Activated CD4-positive, CD25-positive, alpha-beta regulatory T cell (primary cell): ENCODE measurements around the gene NECTIN1.
A peak's percentile ranks its signal among the peaks of the same experiment; 100 is the strongest.

Experiments used
- DNase-seq, 4 experiments: peaks; one replicate each; lab custom pipeline; 2025; lab: John Stamatoyannopoulos, UW

The NECTIN1 gene

DNA sequence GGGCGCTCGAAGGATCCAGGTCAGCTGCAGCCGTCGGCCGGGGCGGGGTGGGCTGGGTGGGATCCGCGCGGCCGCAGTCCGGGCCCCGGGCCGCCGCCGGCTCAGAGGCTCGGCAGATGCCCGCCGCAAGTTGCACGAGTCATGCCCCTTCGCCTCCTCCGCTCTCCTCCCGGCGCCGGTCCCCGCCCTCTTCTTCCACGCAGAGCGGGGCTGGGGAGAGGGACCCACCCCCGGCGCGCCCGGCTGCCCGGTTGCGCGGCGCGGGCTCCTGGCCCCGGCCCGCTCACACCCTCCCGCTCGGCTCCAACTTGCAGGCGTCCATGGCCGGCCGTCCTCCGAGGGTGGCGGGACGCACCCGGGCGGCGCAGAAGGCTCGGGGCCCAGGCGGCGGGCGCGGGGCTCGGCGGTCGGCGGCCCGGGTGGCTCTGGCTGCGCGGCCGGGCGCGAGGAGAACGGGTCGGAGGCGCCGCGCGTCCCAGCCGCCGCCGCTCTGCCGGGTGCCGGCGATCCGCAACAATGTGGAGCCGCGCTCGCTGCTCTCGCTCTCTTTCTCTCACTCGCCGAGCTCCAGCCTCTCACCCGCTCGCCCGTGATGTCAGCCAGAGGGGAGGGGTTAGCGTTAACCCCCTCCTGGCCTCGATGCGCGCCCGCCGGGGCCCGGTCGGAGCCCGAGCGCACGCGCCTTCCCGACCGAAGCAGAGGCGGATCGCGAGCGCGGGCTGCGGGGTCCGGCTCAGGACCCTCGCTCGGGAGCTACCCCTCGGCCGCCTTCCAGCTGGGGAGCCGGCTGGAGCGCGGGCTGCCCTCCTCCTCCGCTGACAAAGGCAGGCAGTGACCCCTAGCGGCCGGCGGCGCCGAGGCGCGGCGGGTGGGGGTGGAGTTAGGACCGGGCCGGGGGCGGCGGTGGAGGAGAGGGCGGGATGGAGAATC, at the start of gene NECTIN1:
TSS of gene NECTIN1 (minus strand) at position 550 of the 930 bp plus-strand sequence. CDS start 647 bp downstream, outside the sequence.
- DNase-seq, result peak; percentile 69 to 82 (median 74)

DNA sequence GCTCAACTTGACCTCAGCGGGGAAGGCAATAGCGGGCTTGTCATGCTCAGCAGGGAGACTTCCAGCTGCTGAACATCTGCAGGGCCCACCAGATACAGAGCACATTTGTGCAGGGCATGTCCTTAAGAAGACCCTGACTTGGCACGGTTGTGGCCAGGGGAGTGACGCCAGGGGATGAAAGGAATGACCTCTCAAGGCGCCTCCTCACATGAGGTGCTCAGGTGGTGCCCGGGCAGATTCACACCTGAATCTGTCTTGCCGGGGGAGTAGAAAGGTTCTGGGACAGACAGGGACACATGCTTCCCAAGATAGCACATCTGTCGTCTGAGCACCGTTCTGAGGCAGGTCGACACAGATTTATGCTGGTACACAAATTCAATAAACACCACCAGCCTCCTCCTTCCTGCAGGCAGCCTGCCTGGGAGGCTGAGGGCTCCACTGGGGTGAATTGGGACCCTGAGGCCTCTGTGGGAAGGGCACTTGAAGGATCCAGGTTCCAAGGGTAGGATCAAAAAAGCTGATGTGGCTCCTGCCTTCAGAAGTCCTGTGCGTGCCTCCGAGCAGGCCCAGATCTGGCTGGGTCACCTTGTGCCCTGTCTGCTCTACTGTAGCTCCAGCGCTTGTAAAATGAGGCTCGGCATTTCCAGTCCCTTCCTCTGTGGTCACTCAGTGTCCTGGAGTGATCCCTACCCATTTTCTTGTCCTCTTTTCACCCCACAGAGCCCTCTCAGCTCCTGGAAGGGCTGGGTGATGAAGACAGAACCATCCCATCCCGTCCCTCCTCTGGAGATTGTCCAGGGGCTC, 49.6 kb upstream of the NECTIN1 start:
- no peak for DNase-seq

DNA sequence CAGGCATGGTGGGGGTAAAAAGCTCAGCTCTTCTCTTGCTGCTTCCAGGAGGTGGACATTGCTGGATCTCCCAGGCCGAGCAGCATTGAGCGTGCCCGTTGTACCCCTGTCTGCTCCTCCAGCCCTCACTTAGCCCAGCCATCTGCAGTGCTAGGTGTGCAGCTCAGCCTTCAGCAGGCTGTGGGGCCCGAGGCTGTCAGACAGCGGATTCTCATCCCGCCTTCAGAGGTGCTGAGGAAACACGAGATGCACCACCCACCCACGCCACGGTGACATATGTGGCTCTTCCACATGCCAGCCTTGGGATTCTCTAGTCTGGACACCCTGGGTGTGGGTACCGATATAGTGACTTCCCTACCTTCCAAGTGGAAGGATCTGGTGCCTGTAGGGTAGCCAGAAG, 48.9 kb upstream of the NECTIN1 start:
- no peak for DNase-seq

DNA sequence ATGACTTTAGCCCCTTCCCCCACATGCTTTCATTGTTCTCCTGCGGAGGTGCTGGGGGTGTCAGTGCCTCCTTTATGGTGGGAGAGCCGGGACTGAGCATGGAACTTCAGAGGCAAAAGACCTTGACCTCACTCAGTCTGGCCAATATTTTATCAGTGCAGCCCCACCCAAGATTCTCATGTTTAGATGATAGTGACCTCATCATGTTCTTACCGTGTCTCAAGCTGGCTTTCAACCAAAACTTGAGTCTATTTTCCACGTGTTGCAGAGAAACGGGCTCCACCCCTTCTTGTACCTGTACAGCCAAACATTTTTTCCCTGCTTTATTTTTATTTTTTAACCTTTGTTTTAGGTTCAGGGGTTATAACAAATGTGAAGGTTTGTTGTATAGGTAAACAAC, 47.7 kb upstream of the NECTIN1 start:
- no peak for DNase-seq

DNA sequence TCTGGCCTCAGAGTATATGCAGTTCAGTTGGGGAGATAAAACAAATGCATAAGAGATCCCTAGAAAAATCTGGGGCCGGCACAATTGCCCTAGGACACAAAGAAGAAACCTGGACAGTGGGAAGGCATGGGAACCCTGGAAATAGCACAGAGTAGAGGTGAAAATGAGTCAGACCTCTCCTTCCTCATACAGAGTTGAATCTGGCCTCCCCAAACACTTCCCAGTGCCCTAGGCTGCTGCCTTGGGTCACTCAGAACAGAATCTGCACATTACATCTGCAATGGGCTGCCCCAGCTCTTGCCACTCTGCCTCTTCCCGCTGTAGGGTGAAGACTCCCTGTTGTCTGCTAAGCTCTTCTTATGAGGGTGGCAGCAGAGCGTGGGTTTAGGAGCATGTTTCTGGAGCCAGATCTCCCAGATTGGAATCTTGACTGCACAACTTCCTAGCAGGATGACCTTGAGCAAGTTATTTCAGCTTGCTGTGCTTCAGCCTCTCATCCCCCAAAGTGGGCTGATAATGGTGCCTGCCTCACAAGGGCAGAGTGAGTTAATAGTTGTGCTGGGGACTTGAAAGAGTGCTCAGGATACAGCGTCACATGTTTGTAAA, 47.1 kb upstream of the NECTIN1 start:
- no peak for DNase-seq

GRCh38 chr11:119774172-119774763, 45.3 kb upstream of the NECTIN1 start:
- no peak for DNase-seq

DNA sequence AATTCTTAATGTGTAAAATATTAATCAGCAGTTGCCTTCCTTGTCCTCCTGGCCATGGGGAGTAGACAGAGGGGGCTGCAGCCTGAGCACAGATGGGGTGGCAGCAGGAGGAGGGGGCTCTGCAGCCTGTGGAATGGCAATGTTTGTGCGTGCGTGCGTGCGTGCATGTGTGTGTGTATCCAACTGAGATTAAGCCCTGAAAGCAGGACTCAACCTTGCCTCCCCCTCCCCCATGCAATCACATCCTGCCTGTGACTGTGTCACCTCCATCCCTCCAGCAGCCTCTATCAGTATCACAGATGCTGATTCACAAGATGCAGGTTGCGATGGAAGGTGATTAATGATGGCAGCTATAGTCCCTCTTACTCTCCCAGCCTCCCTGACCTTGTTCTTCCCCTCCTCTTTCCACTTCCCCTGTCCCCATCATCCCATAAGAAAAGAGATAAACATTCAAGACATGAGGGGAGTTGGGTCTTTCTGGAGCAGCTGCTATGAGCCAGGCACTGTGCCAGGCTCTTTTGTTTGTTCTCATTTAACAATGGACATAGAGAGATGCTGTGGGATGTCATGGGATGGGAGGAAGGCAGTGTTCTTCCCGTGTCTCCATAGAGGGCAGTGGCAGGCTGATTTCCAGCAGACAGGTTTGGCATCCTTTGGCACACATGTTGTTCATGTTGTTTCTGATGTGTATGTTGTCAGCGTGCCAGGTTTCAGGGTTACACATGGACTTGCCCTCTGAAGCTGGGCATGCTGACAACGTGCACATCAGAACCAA, 43.8 kb upstream of the NECTIN1 start:
- no peak for DNase-seq

DNA sequence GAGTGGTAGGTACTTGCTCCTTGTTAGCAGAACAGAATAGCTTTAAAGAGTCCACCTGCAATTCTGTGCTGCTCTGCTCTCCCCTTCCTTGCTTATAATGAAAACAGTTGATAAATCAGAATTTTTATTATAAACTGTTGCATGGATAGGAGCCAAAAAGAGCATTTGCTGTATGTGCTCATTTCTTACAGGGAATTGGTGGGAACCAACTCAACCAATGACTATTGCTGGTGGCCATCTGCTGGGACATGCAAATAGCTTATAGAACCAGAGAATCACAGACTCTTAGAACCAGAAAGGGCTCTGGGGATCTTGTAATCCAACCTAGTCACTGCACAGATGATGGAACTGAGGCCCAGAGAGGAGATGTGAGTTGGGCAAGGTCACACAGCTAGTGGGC, 43.1 kb upstream of the NECTIN1 start:
- no peak for DNase-seq

DNA sequence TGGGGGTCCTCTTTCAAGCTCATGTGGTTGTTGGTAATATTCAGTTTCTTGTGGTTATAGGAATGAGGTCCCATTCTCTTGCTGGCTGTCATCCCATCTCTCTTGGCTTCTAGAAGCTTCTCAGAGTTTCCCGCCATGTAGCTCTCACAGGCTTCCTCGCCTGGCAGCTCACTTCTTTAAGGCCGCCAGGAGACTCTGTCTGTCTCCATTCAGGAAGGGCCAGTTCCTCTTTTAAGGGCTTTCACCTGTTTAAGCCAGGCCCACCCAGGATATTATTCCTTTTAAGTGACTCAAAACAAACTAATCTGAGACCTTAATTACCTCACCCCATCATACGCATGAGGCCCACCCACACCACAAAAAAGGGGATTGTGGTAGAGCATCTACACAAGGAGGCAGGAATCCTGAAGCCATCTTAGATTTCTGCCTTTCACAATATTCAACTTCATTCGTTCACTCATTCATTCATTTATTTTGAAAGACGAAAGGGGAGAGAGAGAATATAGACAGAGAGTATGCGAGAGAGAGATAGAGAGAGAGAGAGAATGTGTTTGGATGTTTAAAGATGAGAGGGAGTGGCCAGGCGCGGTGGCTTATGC, 42.3 kb upstream of the NECTIN1 start:
- no peak for DNase-seq

DNA sequence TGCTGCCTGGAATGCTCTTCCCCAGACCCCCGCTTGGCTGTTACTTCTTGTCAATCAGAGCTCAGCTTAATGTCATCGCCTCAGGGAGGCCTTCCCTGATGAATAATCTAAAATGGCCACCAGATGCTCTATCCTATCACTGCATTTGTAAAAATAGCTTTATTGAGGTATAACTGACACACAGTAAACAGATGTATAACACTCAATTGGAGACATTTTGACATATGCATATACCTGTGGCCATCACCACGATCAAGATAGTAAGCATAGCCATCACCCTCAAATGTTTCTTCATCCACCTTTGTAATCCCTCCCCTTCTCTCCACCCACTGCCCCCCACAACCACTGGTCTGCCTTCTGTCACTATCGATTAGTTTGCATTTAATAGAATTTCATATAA, 36.6 kb upstream of the NECTIN1 start:
- no peak for DNase-seq

- DNase-seq, result no peak
Observed at GRCh38 chr11:119764108-119764868, 35.3 kb upstream of the NECTIN1 start.

DNA sequence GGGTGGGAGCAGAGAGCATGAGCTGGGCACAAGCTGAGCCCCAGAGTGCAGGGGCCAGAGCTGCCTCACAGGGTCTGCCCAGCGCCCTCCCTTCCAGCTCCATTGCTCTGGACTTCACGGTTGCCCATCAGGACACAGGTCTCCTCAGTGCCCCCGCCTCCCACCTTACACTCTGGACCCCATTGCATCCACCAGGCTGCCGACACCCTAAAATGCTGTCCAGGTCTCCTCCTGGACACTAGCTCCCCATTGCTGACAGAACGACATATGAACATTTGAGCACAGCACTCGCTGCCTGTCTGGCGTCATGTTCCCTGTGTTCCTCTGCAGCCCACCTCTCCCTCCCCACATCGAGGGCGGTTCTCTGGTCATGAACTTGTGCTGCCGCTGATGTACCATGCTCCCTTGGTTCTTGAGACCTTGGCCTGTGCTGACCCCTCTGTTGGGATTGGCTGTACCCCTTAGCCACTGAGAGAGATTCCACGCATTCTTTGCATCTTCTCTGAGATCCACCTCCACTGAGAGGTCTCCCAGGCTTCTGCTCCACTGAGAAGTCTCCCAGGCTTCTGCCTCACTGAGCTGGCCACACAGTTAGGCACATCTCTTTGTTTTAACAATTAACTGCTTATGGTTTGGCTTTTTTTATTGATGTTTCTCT, 34.2 kb upstream of the NECTIN1 start:
- DNase-seq, result no peak

DNA sequence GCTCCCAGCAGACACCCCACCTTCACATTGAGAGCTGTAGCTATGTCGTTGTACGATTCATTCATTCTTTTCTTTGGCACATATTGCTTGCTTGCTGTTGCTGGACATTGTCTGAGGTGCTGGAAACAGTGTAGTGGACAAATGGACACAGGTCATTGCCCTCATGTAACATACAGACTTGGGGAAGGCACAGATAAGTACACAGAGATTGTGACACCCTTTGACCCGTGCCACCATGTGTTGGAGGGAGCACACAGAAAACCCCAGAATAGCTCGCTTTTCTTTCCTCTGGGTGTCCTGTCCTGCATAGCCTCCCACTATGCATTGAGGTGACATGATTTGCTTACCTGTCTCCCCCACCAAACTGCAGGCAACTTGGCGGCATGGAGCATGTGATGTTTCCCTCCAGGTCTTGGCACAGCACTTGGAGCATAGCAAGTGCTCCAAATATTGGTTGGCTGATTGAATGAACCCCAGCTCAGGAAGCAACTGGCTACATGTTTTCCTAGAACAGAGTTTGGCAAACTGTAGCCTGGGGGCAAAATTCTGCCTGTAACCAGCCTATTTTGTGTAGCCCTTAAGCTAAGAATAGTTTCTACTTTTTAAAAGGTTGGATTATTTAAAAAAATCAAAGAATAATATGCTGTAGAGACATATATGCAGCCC, 30.9 kb upstream of the NECTIN1 start:
- no peak for DNase-seq

DNA sequence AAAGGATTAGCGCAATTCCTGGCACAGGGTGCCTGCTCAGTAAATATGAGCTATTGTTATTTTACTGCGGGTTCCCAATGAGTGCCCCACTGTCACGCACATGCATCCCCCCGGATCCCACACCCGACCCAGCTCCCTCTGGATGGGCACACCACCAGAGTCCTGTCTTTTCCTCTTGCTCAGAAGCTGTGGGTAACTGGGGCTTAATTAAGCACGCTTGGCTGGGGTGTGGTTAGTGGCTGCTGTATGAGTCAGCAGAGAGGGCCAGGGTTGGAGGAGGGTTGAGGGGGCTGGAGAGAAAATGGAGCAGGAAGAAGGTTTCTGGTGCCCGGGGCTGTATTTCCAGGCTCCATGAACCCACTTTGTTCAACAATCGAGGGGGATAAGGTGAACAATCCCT, 30.3 kb upstream of the NECTIN1 start:
- no peak for DNase-seq

DNA sequence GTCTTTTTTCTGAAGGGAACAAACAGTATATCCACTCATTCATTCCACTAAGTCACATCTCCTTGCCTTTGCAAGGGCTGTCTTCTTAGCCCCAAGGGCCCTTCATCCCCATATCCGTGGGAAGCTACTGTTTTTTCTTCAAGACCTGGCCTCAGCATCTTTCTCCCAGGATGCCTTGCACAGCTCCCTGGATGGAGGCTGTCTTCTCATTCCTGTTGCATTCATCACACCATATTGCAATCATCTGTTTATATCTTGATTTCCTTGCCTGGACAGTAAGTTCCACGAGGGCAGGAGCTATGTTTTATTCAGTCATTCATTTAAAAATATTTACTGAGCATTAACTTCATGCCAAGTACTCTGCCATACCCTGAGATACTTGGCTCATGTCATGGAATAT, 29.3 kb upstream of the NECTIN1 start:
- no peak for DNase-seq

GRCh38 chr11:119757378-119757777, 28.4 kb upstream of the NECTIN1 start:
- no peak for DNase-seq

DNA sequence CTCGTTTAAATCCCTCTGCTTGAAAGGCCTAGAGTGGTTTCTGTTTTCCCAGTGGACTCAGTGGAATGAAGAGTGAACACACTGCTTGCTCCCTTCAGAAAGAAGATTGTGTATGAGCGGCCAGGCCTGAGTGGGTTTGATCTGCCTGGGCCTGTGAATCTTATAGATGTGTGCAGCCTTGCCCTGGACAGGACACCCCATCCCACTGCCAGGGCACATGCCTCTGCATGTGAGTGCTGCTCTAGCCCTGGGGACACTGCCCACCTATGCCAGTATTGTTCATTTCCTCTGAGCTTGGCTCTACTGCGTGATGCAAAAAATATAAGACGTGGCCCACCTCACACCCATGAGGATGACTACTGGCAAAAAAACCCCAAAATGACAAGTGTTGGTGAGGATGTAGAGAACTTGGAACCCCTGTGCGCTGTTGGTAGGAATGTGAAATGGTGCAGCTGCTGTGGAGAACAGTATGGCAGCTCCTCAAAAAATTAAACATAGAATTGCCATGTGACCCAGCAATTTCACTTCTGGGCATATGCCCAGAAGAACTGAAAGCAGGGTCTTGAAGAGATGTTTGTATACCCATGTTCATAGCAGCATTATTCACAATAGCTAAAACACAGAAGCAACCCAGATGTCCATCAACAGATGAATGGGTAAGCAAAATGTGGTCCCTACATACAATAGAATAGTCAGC, 27.3 kb upstream of the NECTIN1 start:
- no peak for DNase-seq

DNA sequence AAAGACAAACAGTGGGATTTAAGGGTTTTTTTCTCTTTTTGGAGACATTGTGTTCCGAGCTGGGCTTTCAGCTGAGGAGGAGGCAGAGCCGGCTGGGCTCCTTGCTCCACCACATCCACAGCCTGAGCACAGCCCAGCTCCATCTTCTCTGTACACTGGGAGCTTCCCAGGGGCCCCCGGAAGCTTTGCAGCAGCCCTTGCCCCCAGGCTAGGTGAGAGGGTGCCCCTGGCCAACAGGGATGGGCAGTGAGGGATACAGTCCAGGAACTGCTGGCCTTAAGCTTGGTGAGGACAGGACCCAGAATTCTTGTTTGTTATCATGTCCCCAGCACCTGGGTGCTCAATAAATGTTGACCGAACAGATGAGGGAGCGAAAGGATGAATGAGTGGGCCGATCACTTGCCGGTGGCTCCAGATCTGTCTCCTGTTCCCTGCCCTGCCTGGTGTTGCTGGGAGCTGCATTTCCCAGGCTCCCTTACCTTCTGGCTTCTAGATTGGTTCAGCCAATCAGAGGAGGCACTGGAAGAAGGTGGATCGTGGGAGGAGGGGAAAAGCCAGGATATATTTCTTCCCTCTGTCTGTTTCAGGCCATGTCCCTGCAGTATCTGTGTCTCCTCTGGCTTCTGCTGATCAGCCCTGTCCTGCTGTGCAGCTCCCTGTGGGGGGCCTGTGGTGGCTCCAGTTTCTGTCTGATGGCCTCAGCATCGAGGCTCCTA, 26.5 kb upstream of the NECTIN1 start:
- no peak for DNase-seq
